ENCODE data around the gene MPPE1. TPM values are rescaled to one million over a fixed set of nuclear protein-coding genes. Genes with fewer than 3 reads are reported as not detected.

The MPPE1 gene
- total RNA-seq, 1 experiment from 2014 or later: 21.4 TPM

- no peak for TF ChIP-seq YY1 (IDR thresholded peaks at IDR 0.05; ENCODE audit: extremely low read depth, insufficient replicate concordance, low read depth, low read length)
- Histone ChIP-seq H3K36me3 (ENCODE audit: control insufficient read depth in 1 of 2, insufficient read depth in 2 of 2, low read length in 2 of 2) (no peaks in the 10 kb centered on the region), H3K4me1 (ENCODE audit: control insufficient read depth in 1 of 2, insufficient read depth in 2 of 2, low read length in 2 of 2) (peaks cover 28 to 51% of the 10 kb centered on the region in 2 experiments), H3K9ac (ENCODE audit: low read length) (peak overlapping the region; percentile 84), H3K27me3 (ENCODE audit: insufficient read depth, low read length) (no peaks in the 10 kb centered on the region), H3K4me3 (replicated peaks in 1 of 2; ENCODE audit: low read depth in 1 of 2, low read length in 2 of 2) (peak overlapping the region; percentile 82 to 99), H2AFZ (ENCODE audit: low read depth, low read length, poor library complexity, severe bottlenecking) (no peak overlapping the region), H3K9me2 (ENCODE audit: insufficient read depth) (no peaks in the 10 kb centered on the region; the same call in 1 of the 2 replicates), H3K4me2 (ENCODE audit: low read length) (peak overlapping the region; percentile 87), H3K79me2 (ENCODE audit: insufficient read depth, low read length) (peaks cover 23% of the 10 kb centered on the region), H4K20me1 (ENCODE audit: insufficient read depth) (no peaks in the 10 kb centered on the region), H3K9me3 (ENCODE audit: control insufficient read depth in 1 of 2, insufficient read depth in 1 of 2, low read depth in 1 of 2, low read length in 2 of 2) (no peaks in the 10 kb centered on the region), H3K27ac (ENCODE audit: low read depth, low read length) (peak overlapping the region; percentile 55; the same call in 1 of the 2 replicates)
- TSS peak; percentile 80 for BruUV-seq (replicated peaks)
- RAD21 ChIA-PET (ENCODE audit: low non-redundant PET in 1 of 2, low total read pairs in 2 of 2, uncharacterized antibody in 2 of 2, unreplicated experiment in 2 of 2): no interaction called here
- intact Hi-C loops (cut with micrococcal nuclease): loop anchor here (2.0 kb wide), 2 partner anchors 57 to 129 kb away; partner anchors contain the start of genes IMPA2 and MPPE1
- POLR2A ChIA-PET: no interaction called here
- DNase-seq (ENCODE audit: low read depth, low spot score) (no peak), ATAC-seq (peak; percentile 30)
- CTCF ChIA-PET: no interaction called here
Measured at GRCh38 chr18:11851806-11852337, 56.2 kb downstream of the MPPE1 start.

GRCh38 chr18:11851146-11851805 lies 56.8 kb downstream of the MPPE1 start, which contains the start of gene CHMP1B:
Gene CHMP1B (plus strand): TSS chr18:11851413. CDS start chr18:11851512, 99 bp downstream.
- peak; percentile 92 for ATAC-seq
- CTCF ChIA-PET: no interaction called here
- RAD21 ChIA-PET (ENCODE audit: low non-redundant PET in 1 of 2, low total read pairs in 2 of 2, uncharacterized antibody in 2 of 2, unreplicated experiment in 2 of 2): no interaction called here
- H3K27me3 ChIP-seq (ENCODE audit: insufficient read depth, low read length): no peaks in the 10 kb centered on the region
- peak; percentile 92 for DNase-seq (ENCODE audit: low read depth, low spot score)
- no TSS peak for BruUV-seq (replicated peaks)
- peak within 1 kb of the TSS; percentile 82 to 99 for H3K4me3 ChIP-seq (replicated peaks in 1 of 2; ENCODE audit: low read depth in 1 of 2, low read length in 2 of 2)
- peak within 1 kb of the TSS; percentile 87 for H3K4me2 ChIP-seq (ENCODE audit: low read length)
- H2AFZ ChIP-seq (ENCODE audit: low read depth, low read length, poor library complexity, severe bottlenecking): peak within 1 kb of the TSS; percentile 89
- H3K9me3 ChIP-seq (ENCODE audit: control insufficient read depth in 1 of 2, insufficient read depth in 1 of 2, low read depth in 1 of 2, low read length in 2 of 2): no peaks in the 10 kb centered on the region
- H4K20me1 ChIP-seq (ENCODE audit: insufficient read depth): no peaks in the 10 kb centered on the region
- no peaks in the 10 kb centered on the region for H3K36me3 ChIP-seq (ENCODE audit: control insufficient read depth in 1 of 2, insufficient read depth in 2 of 2, low read length in 2 of 2)
- no peaks in the 10 kb centered on the region; the same call in 1 of the 2 replicates for H3K9me2 ChIP-seq (ENCODE audit: insufficient read depth)
- H3K79me2 ChIP-seq (ENCODE audit: insufficient read depth, low read length): peaks cover 23% of the 10 kb centered on the region
- POLR2A ChIA-PET: no interaction called here
- intact Hi-C loops (cut with micrococcal nuclease): loop anchor here (2.0 kb wide), 2 partner anchors 58 to 130 kb away; partner anchors contain the start of genes IMPA2 and MPPE1
- H3K4me1 ChIP-seq (ENCODE audit: control insufficient read depth in 1 of 2, insufficient read depth in 2 of 2, low read length in 2 of 2): peaks cover 22 to 45% of the 10 kb centered on the region in 2 experiments
- peak within 1 kb of the TSS; percentile 55 for H3K27ac ChIP-seq (ENCODE audit: low read depth, low read length)
- H3K9ac ChIP-seq (ENCODE audit: low read length): peak within 1 kb of the TSS; percentile 84
- TF ChIP-seq RAD21 (IDR thresholded peaks at IDR 0.05; ENCODE audit: low read depth): no peak
- no peak for TF ChIP-seq SIN3A (IDR thresholded peaks at IDR 0.05; ENCODE audit: low read depth)
- no peak for TF ChIP-seq SRF (IDR thresholded peaks at IDR 0.05; ENCODE audit: low read depth)
- no peak for TF ChIP-seq EZH2phosphoT487 (IDR thresholded peaks at IDR 0.05; ENCODE audit: borderline replicate concordance)
- no peak for TF ChIP-seq EZH2 (IDR thresholded peaks at IDR 0.05)
- peak; percentile 66 for TF ChIP-seq TCF7L2 (IDR thresholded peaks at IDR 0.05; ENCODE audit: borderline replicate concordance, extremely low read depth, insufficient read depth, insufficient read length)
- no peak for TF ChIP-seq ATF3 (IDR thresholded peaks at IDR 0.05)
- no peak for TF ChIP-seq ELF1 (IDR thresholded peaks at IDR 0.05; ENCODE audit: borderline replicate concordance, low read depth)
- TF ChIP-seq JUND (IDR thresholded peaks at IDR 0.05): no peak
- TF ChIP-seq ZFX (IDR thresholded peaks at IDR 0.05): peak; percentile 65
- TF ChIP-seq MAX (IDR thresholded peaks at IDR 0.05): no peak
- peak; percentile 79 for TF ChIP-seq YY1 (IDR thresholded peaks at IDR 0.05; ENCODE audit: extremely low read depth, insufficient replicate concordance, low read depth, low read length)
- peak; percentile 94 for TF ChIP-seq POLR2AphosphoS5 (IDR thresholded peaks at IDR 0.05; ENCODE audit: low read depth, low read length)
- TF ChIP-seq REST (IDR thresholded peaks at IDR 0.05; ENCODE audit: low read depth): no peak
- TF ChIP-seq EGR1 (IDR thresholded peaks at IDR 0.05; ENCODE audit: low read depth): no peak
- no peak for TF ChIP-seq CEBPB (IDR thresholded peaks at IDR 0.05; ENCODE audit: low read depth)

All from HCT116 (cell line).